ENCODE measurements around the gene RCCD1. TPM values are rescaled to one million over a fixed set of nuclear protein-coding genes. Genes with fewer than 3 reads are reported as not detected.

The RCCD1 gene
- total RNA-seq, 3 donors from 2014 or later = 11.1 to 18.4 (median 13.1) TPM

DNA sequence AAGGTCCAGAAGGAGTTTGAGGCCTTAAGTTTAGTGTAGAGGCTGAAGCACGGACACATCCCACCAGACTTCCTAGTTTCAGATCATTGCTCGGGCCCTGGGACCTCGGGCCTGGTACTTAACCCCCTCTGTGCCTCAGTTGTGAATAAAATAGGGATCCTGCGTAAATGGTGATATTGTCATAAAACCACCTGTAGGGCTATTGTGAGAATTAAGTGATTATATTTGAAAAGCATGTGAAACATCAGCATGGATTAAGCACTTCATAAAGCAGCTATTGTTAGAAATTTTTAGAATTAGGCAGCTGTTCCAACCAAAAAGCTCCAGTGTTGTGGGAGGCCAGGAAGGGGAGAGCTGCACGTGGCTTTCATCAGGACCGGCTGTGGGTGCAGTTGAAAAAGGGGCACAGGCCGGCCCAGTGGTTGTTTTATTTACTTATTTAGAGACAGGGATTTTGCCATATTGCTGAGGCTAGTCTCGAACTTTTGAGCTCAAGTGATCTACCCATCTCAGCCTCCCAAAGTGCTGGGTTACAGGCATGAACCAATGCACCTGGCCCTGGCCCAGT is 4.4 kb downstream of the RCCD1 start:
- Mint-ChIP-seq H3K36me3 (ENCODE audit: insufficient read depth) (peaks cover 16% of the 10 kb centered on the region), H3K27me3 (ENCODE audit: low read depth) (no peaks in the 10 kb centered on the region), H3K4me3 (no peak overlapping the region), H3K4me1 (ENCODE audit: low read depth) (peaks cover 14% of the 10 kb centered on the region), H3K9me3 (no peaks in the 10 kb centered on the region)
- ATAC-seq (no peak), DNase-seq (no peak)

DNA sequence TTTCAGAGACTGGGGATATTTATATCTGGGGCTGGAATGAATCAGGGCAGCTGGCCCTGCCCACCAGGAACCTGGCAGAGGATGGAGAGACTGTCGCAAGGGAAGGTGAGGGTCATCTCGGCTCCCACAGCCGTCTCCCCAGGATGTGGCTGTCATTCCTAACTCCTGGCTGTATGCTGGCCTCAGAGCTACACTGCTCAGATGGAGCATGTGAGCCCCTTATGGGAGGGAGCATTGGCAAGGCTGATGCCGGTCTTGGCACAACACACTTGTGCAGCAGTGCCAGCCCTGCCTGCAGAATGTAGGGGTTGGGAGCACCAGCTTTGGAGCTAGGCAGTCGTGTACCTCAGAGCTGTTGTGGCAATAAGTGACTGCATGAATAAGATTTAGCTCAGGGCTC is 5.2 kb downstream of the RCCD1 start:
- ATAC-seq (no peak), DNase-seq (no peak)
- Mint-ChIP-seq H3K4me1 (ENCODE audit: low read depth) (peaks cover 11% of the 10 kb centered on the region), H3K36me3 (ENCODE audit: insufficient read depth) (peaks cover 16% of the 10 kb centered on the region), H3K27me3 (ENCODE audit: low read depth) (no peaks in the 10 kb centered on the region), H3K9me3 (no peaks in the 10 kb centered on the region), H3K4me3 (no peak overlapping the region)

DNA sequence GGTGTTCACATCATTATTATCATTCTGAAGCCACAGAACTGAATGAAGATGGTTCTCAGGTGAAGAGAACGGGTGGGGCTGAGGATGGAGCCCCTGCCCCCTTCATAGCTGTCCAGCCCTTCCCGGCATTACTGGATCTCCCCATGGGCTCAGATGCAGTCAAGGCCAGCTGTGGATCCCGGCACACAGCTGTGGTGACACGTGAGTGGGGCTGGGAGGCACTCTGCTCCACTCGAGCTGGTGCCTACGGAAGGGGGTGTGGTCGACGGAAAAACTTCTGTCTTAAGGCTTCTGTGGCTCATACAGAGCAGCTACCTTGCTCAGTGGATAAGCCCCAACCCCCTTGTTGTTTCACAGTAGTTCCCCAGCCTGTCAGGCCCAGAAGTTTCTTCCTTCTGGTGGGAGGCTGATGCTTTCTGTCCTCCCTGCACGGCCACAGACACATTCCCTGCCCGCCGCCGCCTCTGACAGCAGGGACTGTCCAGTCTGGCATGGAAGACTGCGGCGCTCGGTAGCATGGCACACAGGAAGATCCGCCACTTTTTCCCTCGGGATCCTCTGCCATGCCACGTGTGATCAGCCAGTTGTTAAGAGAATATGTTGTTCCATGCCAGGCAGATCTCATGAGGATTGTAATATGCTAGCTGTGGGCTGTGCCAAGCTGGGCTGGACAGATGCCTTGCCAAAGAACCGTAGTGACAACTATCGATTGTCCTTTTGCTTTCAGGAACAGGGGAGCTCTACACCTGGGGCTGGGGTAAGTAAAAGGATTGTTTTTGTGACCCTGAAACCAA is 5.8 kb downstream of the RCCD1 start:
- Mint-ChIP-seq H3K4me3 (no peak overlapping the region), H3K4me1 (ENCODE audit: low read depth) (peaks cover 8% of the 10 kb centered on the region), H3K27me3 (ENCODE audit: low read depth) (no peaks in the 10 kb centered on the region), H3K36me3 (ENCODE audit: insufficient read depth) (peaks cover 16% of the 10 kb centered on the region), H3K9me3 (no peaks in the 10 kb centered on the region)
- no peak for DNase-seq
- no peak for ATAC-seq

DNA sequence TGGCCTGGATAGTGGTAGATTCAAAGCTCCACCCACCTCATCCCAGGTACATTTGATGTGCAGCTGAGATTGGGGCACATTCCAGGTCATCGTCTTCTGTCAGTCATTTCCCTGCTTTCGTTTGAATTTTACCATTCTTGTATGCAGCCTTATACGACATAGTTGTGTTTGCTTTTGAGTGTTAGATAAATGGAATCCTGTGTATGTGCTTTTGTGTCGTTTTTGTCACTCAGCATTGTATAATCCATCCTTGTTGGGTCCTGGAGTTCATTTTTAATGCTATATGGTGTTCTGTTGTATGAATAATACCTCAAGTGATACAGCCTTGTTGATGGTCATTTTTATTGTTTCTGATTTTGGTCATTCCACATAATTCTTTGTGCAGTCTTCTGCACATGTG is 7.3 kb downstream of the RCCD1 start:
- peaks cover 16% of the 10 kb centered on the region for H3K36me3 Mint-ChIP-seq (ENCODE audit: insufficient read depth)
- H3K4me3 Mint-ChIP-seq = no peak overlapping the region
- DNase-seq (no peak), ATAC-seq (no peak)
- no peaks in the 10 kb centered on the region for H3K4me1 Mint-ChIP-seq (ENCODE audit: low read depth)
- H3K27me3 Mint-ChIP-seq (ENCODE audit: low read depth) = no peaks in the 10 kb centered on the region
- H3K9me3 Mint-ChIP-seq = no peaks in the 10 kb centered on the region

DNA sequence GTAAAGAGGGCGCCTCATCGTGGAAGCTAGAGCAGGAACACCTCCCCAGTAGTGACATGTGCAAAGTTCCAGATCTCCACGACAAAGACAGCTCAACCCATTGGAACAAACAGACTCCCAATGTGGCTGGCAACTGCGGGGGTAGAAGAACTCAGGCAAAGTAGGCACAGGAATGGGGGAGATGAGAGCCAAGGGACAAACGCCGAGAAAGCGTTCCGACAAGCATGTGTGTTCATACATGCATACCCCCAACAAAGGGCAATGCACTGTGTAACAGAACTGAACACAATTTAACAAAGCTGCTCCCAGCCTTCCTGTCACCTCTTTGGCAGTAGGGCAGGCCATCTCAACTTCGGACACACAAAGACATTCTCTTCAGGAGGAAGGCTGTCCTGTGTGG is 11.6 kb downstream of the RCCD1 start:
- Mint-ChIP-seq H3K4me3 (no peak overlapping the region), H3K36me3 (ENCODE audit: insufficient read depth) (peaks cover 8% of the 10 kb centered on the region)

DNA sequence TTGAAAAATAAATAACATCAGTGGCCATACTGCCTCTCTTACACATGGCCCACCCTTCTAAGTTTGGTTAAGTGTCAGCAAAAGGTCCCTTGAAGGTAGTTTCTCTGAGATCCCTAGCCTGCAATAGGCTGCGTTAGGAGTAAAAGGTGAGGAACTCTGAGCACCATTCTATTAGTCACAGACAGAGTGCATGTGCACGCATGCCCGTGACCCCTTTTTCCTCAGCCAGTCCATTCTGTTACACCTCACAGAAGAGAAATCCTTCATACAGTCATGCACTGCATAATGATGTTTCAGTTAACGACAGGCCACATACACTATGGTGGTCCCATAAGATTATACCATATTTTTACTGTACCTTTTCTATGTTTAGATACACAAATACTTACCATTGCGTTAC is 12.5 kb downstream of the RCCD1 start:
- Mint-ChIP-seq H3K4me3 (no peak overlapping the region), H3K27me3 (ENCODE audit: low read depth) (no peaks in the 10 kb centered on the region), H3K36me3 (ENCODE audit: insufficient read depth) (peaks cover 3% of the 10 kb centered on the region), H3K4me1 (ENCODE audit: low read depth) (no peaks in the 10 kb centered on the region), H3K9me3 (no peaks in the 10 kb centered on the region)
- DNase-seq = no peak
- ATAC-seq = no peak

More for the DNA sequence above, 11.6 kb downstream of the RCCD1 start:
- Mint-ChIP-seq H3K9me3 (no peaks in the 10 kb centered on the region), H3K27me3 (ENCODE audit: low read depth) (no peaks in the 10 kb centered on the region), H3K4me1 (ENCODE audit: low read depth) (no peaks in the 10 kb centered on the region)
- DNase-seq = no peak
- ATAC-seq = no peak

DNA sequence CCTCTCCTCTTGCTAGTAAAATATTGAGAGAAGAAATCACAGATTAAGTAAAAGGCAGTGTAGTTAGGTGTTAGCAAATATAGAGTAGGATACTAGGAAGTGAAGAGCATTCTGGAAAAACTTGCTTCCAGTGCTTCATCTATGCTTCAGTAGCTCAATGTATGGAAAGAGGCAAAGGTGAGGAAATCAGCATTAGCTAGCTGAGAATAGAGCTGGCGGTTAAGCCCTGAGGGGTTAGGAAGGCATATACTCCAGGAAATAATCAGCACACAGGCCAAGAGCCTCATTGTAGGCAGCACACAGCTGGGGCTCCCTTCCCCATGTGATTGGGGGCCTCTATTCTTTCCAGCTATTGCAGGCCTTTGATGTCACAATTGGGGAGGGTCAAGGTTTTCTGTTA is 13.8 kb downstream of the RCCD1 start:
- H3K9me3 Mint-ChIP-seq = no peaks in the 10 kb centered on the region
- H3K36me3 Mint-ChIP-seq (ENCODE audit: insufficient read depth) = peaks cover under 1% of the 10 kb centered on the region
- no peaks in the 10 kb centered on the region for H3K27me3 Mint-ChIP-seq (ENCODE audit: low read depth)
- no peaks in the 10 kb centered on the region for H3K4me1 Mint-ChIP-seq (ENCODE audit: low read depth)
- no peak for ATAC-seq
- H3K4me3 Mint-ChIP-seq = no peak overlapping the region
- DNase-seq = no peak

DNA sequence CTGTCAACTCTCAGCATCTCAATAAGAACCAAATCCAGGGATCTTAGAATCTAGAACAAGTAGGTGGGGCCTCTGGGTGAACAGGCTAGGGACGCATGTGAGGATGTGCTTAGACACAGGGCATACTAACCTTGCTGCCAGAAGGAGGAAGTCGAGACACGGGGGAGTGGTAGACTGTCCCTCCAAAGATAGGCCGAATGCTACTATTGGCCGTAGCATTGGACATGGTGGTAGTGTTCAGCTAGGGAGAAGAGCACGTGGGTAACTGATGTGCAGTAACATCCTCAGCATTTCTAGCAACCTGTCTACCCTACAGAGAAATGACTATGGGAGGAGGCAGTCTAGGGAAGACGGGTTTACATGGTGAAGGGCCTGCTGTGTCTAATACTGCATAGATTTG is 15.6 kb downstream of the RCCD1 start:
- Mint-ChIP-seq H3K27me3 (ENCODE audit: low read depth) (no peaks in the 10 kb centered on the region), H3K9me3 (no peaks in the 10 kb centered on the region), H3K36me3 (ENCODE audit: insufficient read depth) (peaks cover 10% of the 10 kb centered on the region), H3K4me3 (no peak overlapping the region), H3K4me1 (ENCODE audit: low read depth) (no peaks in the 10 kb centered on the region)
- ATAC-seq (no peak), DNase-seq (no peak)

DNA sequence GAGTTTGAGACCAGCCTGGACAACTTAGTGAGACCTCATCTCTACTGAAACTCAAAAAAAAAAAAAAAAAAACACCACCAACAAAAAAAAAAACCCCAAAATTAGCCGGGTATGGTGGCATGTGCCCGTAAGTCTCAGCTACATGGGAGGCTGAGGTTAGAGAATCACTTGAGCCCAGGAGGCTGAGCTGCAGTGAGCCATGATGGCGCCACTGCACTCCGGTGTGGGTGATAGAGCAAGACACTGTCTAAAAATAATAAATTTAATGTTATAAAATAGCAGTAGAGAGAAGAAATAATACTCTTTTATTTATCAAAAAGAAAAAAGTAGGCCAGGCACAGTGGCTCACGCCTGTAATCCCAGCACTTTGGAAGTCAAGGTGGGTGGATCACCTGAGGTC is 17.4 kb downstream of the RCCD1 start:
- Mint-ChIP-seq H3K9me3 (no peaks in the 10 kb centered on the region), H3K36me3 (ENCODE audit: insufficient read depth) (peaks cover 16% of the 10 kb centered on the region), H3K27me3 (ENCODE audit: low read depth) (no peaks in the 10 kb centered on the region), H3K4me3 (no peak overlapping the region), H3K4me1 (ENCODE audit: low read depth) (no peaks in the 10 kb centered on the region)
- ATAC-seq = no peak
- no peak for DNase-seq

DNA sequence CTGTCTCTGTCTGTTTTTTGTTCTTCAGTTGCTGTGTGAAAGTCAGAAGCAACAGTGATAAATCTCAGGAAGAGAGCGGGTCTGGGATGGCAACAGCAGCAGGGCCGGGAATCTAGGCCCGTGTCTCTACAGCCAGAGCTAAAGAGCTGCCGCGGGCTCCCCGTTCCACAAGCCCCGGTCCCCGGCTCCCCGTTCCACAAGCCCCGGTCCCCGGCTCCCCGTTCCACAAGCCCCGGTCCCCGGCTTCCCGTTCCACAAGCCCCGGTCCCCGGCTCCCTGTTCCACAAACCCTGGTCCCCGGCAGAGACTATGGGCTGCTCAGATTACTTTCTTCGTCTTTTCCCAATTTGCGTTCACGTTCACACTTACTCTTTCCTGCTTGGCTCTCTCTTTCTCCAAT is 19.5 kb downstream of the RCCD1 start:
- H3K27me3 Mint-ChIP-seq (ENCODE audit: low read depth) = no peaks in the 10 kb centered on the region
- no peaks in the 10 kb centered on the region for H3K4me1 Mint-ChIP-seq (ENCODE audit: low read depth)
- ATAC-seq (no peak), DNase-seq (no peak)
- no peak overlapping the region for H3K4me3 Mint-ChIP-seq
- H3K36me3 Mint-ChIP-seq (ENCODE audit: insufficient read depth) = peaks cover 18% of the 10 kb centered on the region
- no peaks in the 10 kb centered on the region for H3K9me3 Mint-ChIP-seq

DNA sequence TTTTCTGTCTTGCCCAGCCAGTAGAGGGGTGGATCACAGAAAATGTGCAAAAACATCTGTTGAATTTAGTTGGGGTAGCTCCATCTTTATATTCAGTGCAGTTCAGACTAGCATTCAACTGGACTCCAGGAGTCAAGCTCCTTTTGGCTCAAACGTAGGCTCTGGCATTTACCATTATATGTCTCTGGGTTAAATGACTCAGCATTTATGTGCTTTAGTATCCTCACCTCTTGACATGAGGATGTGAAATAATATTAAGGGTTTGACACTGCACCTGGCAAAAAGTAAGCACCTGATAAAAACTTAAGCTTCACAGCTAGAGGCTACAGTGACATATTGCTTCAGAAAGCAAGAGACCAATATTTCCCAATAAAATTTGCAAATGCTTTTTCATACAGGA is 24.9 kb downstream of the RCCD1 start:
- no peaks in the 10 kb centered on the region for H3K9me3 Mint-ChIP-seq
- DNase-seq = no peak
- no peak overlapping the region for H3K4me3 Mint-ChIP-seq

DNA sequence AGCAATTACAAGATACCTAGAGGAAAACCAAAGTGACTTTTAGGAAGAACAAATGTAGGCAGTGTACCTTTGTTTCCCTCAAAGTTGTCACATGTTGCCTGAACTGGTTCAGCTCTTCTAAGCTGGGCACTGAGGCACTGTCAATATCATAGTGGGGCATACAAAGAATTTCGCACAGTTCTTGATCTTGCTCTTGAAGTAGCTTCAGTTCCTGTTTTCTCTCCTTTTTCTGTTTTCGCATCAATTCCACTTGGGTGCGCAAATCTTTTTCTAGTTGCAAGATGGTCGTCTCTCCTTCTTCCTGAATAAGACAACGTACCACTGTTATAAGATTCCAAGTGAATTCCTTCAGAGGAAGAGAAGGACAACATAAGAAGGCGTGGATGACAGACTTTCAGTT is 27.0 kb downstream of the RCCD1 start:
- ATAC-seq = no peak
- DNase-seq = no peak
- no peaks in the 10 kb centered on the region for H3K27me3 Mint-ChIP-seq (ENCODE audit: low read depth)
- no peaks in the 10 kb centered on the region for H3K9me3 Mint-ChIP-seq
- H3K4me1 Mint-ChIP-seq (ENCODE audit: low read depth) = peaks cover 12% of the 10 kb centered on the region
- no peak overlapping the region for H3K4me3 Mint-ChIP-seq
- H3K36me3 Mint-ChIP-seq (ENCODE audit: insufficient read depth) = peaks cover 21% of the 10 kb centered on the region

More for the DNA sequence above, 24.9 kb downstream of the RCCD1 start:
- peaks cover 29% of the 10 kb centered on the region for H3K36me3 Mint-ChIP-seq (ENCODE audit: insufficient read depth)
- no peaks in the 10 kb centered on the region for H3K27me3 Mint-ChIP-seq (ENCODE audit: low read depth)
- peaks cover 9% of the 10 kb centered on the region for H3K4me1 Mint-ChIP-seq (ENCODE audit: low read depth)
- ATAC-seq = no peak

DNA sequence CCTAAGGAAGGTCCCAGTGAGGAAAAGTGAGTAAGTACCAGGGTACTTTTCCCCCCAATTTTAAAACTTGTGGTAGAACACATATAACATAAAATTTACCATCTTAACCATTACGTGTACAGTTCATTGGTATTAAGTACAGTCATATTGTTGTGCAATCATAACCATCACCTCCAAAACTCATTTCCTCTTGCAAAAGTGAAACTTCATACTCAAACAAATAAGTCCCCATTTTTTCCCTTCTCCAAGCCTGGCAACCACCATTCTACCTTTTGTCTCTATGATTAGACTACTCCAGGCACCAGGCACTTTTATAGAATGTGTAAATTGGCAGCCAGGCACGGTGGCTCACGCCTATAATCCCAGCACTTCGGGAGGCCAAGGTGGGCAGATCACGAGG is 27.5 kb downstream of the RCCD1 start:
- Mint-ChIP-seq H3K9me3 (no peaks in the 10 kb centered on the region), H3K4me1 (ENCODE audit: low read depth) (peaks cover 12% of the 10 kb centered on the region), H3K4me3 (no peak overlapping the region), H3K27me3 (ENCODE audit: low read depth) (no peaks in the 10 kb centered on the region), H3K36me3 (ENCODE audit: insufficient read depth) (peaks cover 21% of the 10 kb centered on the region)
- ATAC-seq (peak; percentile 18 to 30), DNase-seq (no peak)

DNA sequence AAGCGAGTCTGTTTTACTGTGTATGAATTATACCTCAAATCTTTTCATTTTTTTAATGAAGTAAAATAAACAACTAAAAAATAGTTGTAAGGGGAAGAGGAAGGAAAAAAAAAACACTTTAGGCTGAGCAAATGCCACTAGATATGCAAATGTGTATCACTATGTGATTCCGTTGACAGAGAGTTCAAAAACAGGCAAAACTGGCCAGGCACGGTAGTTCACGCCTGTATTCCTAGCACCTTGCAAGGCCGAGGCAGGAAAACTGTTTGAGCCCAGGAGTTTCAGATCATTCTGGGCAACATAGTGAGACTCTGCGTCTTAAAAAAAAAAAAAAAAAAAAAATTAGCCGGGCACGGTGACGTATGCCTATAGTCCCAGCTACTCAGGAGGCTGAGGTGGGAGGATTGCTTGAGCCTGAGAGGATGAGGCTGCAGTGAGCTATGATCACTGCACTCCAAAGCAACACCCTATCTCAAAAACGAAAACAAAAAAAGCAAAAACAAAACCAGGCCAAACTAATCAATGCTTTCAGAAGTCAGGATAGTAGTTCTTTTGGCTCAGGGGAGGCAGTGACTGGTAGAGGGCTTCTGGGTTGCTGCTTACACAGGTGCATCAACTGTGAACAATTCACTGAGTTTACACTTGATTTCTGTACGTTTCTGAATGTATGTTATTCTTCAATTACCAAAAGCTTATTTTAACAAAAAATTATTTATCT is 32.3 kb downstream of the RCCD1 start:
- no peaks in the 10 kb centered on the region for H3K9me3 Mint-ChIP-seq
- peaks cover 21% of the 10 kb centered on the region for H3K4me1 Mint-ChIP-seq (ENCODE audit: low read depth)
- no peaks in the 10 kb centered on the region for H3K27me3 Mint-ChIP-seq (ENCODE audit: low read depth)
- H3K36me3 Mint-ChIP-seq (ENCODE audit: insufficient read depth) = peaks cover 10% of the 10 kb centered on the region
- ATAC-seq (no peak), DNase-seq (no peak)
- H3K4me3 Mint-ChIP-seq = no peak overlapping the region
